Smooth muscle cell (in vitro differentiated cells): ENCODE results near the gene CAB39L. TPM values are rescaled to one million over a fixed set of nuclear protein-coding genes. Genes with fewer than 3 reads are reported as not detected.

Experiments used
- DNase-seq: peaks from one replicate; lab custom pipeline; 2025; ENCODE audit not compliant: unreplicated experiment; lab: John Stamatoyannopoulos, UW
- H2AFZ ChIP-seq: fragments of 200-600 bp; sonication (generic); 2 replicates; pipeline ENCODE4 v1.6.0; 2016; ENCODE audit warnings: antibody characterized with exemption, low read depth, mild to moderate bottlenecking
- H3F3A ChIP-seq: fragments of 200-600 bp; sonication (generic); 2 replicates; pipeline ENCODE4 v1.6.0; 2017; ENCODE audit warnings: antibody characterized with exemption, low read depth
- H3K27ac ChIP-seq: fragments of 200-600 bp; sonication (generic); 2 replicates; pipeline ENCODE4 v1.5.1; 2016; ENCODE audit warnings: low read depth, mild to moderate bottlenecking
- H3K27me3 ChIP-seq: fragments of 200-600 bp; sonication (generic); 2 replicates; pipeline ENCODE4 v1.6.1; 2016; ENCODE audit warnings: low read depth, mild to moderate bottlenecking
- H3K36me3 ChIP-seq: fragments of 200-600 bp; sonication (generic); 2 replicates; pipeline ENCODE4 v1.5.1; 2016; ENCODE audit warnings: low read depth
- H3K4me1 ChIP-seq: fragments of 200-600 bp; sonication (generic); 2 replicates; pipeline ENCODE4 v1.5.1; 2016; ENCODE audit warnings: low read depth
- H3K4me2 ChIP-seq: fragments of 200-600 bp; sonication (generic); 2 replicates; pipeline ENCODE4 v1.6.0; 2016; ENCODE audit warnings: mild to moderate bottlenecking
- H3K4me3 ChIP-seq: fragments of 200-600 bp; sonication (generic); 2 replicates; pipeline ENCODE4 v1.5.1; 2016; ENCODE audit warnings: mild to moderate bottlenecking
- H3K79me2 ChIP-seq: fragments of 200-600 bp; sonication (generic); 2 replicates; pipeline ENCODE4 v1.6.0; 2016; ENCODE audit warnings: low read depth, mild to moderate bottlenecking
- H3K9ac ChIP-seq: fragments of 200-600 bp; sonication (generic); 2 replicates; pipeline ENCODE4 v1.6.0; 2016; ENCODE audit warnings: low read depth
- H3K9me3 ChIP-seq: fragments of 200-600 bp; sonication (generic); replicated peaks from 2 replicates; pipeline ENCODE4 v1.5.1; 2016; ENCODE audit warnings: low read depth
- H4K20me1 ChIP-seq: fragments of 200-600 bp; sonication (generic); 2 replicates; pipeline ENCODE4 v1.6.0; 2016; ENCODE audit warnings: low read depth
- CTCF ChIP-seq: fragments of 200-600 bp; sonication (generic); IDR thresholded peaks from 2 replicates; pipeline ENCODE4 v1.5.1; 2017; ENCODE audit warnings: borderline replicate concordance, mild to moderate bottlenecking, antibody characterized with exemption; ENCODE audit not compliant: insufficient read depth, poor library complexity, severe bottlenecking
- WGBS: methylation state at CpG from one replicate; pipeline ENCODE4 v1.1.7; 2016; ENCODE audit warnings: low lambda C conversion rate; 5-methylcytosine and 5-hydroxymethylcytosine counted together
- polyA plus RNA-seq: library from polyadenylated mRNA; unstranded; fragments of >200 nt; fragmentation: Nextera tagmentation; extraction: Ambion mirVana; gene quantifications from 2 replicates; pipeline ENCODE4 v1.2.1, GENCODE V29; 2016
- total RNA-seq: library from RNA; depleted of rRNA; stranded (reverse); fragments of >200 nt; gene quantifications from 2 replicates; pipeline ENCODE4 v1.2.3, GENCODE V29; 2014

The CAB39L gene
- total and polyA plus RNA-seq, 2 experiments from 2014 or later, result 13.2 to 13.8 TPM

- DNase-seq, result no peak
- no peak overlapping the region for H3K27ac ChIP-seq
Observed at GRCh38 chr13:49455007-49455398, 11.1 kb upstream of the CAB39L start.

GRCh38 chr13:49454388-49455006, 10.6 kb upstream of the CAB39L start:
- Histone ChIP-seq H3K27me3 (no peaks in the 10 kb centered on the region), H4K20me1 (no peaks in the 10 kb centered on the region), H3K4me2 (peak overlapping the region; percentile 8), H3K4me3 (no peak overlapping the region), H3K27ac (no peak overlapping the region), H3K36me3 (no peaks in the 10 kb centered on the region), H3K79me2 (peaks cover 3% of the 10 kb centered on the region), H3K9ac (no peak overlapping the region), H3K4me1 (no peaks in the 10 kb centered on the region), H3F3A (no peaks in the 10 kb centered on the region), H3K9me3 (no peaks in the 10 kb centered on the region), H2AFZ (no peak overlapping the region)
- no peak for DNase-seq
- no peak for TF ChIP-seq CTCF
- 65% methylated on average over 4 of the region's 4 CpGs for WGBS

More at GRCh38 chr13:49455007-49455398, 11.1 kb upstream of the CAB39L start:
- Histone ChIP-seq H3F3A (no peaks in the 10 kb centered on the region), H3K36me3 (no peaks in the 10 kb centered on the region), H3K4me3 (no peak overlapping the region), H3K9me3 (no peaks in the 10 kb centered on the region), H3K79me2 (peaks cover 3% of the 10 kb centered on the region), H3K4me2 (peak overlapping the region; percentile 8), H3K27me3 (no peaks in the 10 kb centered on the region), H2AFZ (no peak overlapping the region), H3K9ac (no peak overlapping the region), H4K20me1 (no peaks in the 10 kb centered on the region), H3K4me1 (no peaks in the 10 kb centered on the region)
- TF ChIP-seq CTCF, result no peak

- no peaks in the 10 kb centered on the region for H3K4me1 ChIP-seq
- no peak overlapping the region for H3K9ac ChIP-seq
- H3K4me2 ChIP-seq, result no peak overlapping the region
- no peaks in the 10 kb centered on the region for H3K27me3 ChIP-seq
- H3K79me2 ChIP-seq, result peaks cover 3% of the 10 kb centered on the region
- no peak overlapping the region for H3K4me3 ChIP-seq
- TF ChIP-seq CTCF, result no peak
- no peak for DNase-seq
- no peaks in the 10 kb centered on the region for H4K20me1 ChIP-seq
- WGBS, result 98% methylated on average over 7 of the region's 7 CpGs
- no peaks in the 10 kb centered on the region for H3K36me3 ChIP-seq
- no peaks in the 10 kb centered on the region for H3K9me3 ChIP-seq
- no peak overlapping the region for H3K27ac ChIP-seq
- H3F3A ChIP-seq, result no peaks in the 10 kb centered on the region
- H2AFZ ChIP-seq, result no peak overlapping the region
Observed at GRCh38 chr13:49453465-49453864, 9.6 kb upstream of the CAB39L start.
